Activated T-helper 2 cell treated with anti-CD3 and anti-CD28 coated beads, Interferon-gamma antibody, Interleukin-2, Interleukin-4, amounts not matched to agents 10 μg/mL and 5 μg/mL and 100 μg/mL, durations not matched to agents 14 hours and 24 hours and 36 hours (primary cell): Measurements from ENCODE around the gene CASZ1. TPM values are rescaled to one million over a fixed set of nuclear protein-coding genes. Genes with fewer than 3 reads are reported as not detected.

Source experiments
- DNase-seq: peaks from one replicate; pipeline ENCODE4 v3.0.0; 2021; ENCODE audit warnings: low spot score
- H3K27ac Mint-ChIP-seq: one replicate; pipeline ENCODE4 v1.8.0; 2021; ENCODE audit warnings: mixed read lengths
- H3K27me3 Mint-ChIP-seq: one replicate; pipeline ENCODE4 v1.8.0; 2021; ENCODE audit warnings: low read depth, mixed read lengths
- H3K36me3 Mint-ChIP-seq: one replicate; pipeline ENCODE4 v1.8.0; 2021; ENCODE audit warnings: low read depth, mixed read lengths
- H3K4me1 Mint-ChIP-seq: one replicate; pipeline ENCODE4 v1.8.0; 2021; ENCODE audit warnings: low read depth, mixed read lengths
- H3K4me3 Mint-ChIP-seq: one replicate; pipeline ENCODE4 v1.8.0; 2021; ENCODE audit warnings: low read depth, mild to moderate bottlenecking, moderate library complexity, mixed read lengths
- H3K9me3 Mint-ChIP-seq: one replicate; pipeline ENCODE4 v1.8.0; 2021; ENCODE audit warnings: mixed read lengths
- intact Hi-C: fragments of 100-400 bp; cut with micrococcal nuclease; formaldehyde crosslinking; loops from one replicate; pipeline ENCODE4 v1.15.1; 2023
- total RNA-seq: library from RNA; stranded (reverse); gene quantifications from 2 replicates; pipeline ENCODE4 v1.2.3, GENCODE V29; 2022

CASZ1 gene
- total RNA-seq, 1 donor from 2014 or later: 9.9 TPM

DNA sequence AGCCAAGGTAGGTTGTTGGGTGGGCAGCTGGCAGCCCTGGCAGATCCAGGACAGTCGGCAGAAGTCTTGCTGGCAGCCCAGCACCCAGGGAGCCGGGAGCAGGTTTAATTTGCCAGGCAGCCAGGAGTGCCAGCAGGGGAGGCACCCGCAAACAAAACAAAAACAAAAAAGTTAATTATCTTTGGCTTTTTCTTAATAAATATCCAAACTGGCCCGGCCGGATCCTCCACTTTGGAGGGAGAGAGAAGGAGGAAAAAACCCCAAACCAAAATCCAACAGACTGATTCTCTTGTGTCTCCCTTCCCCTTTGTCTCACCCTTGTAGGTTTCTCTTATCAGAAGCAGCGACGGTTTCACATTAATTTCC, 97.0 kb downstream of the CASZ1 start:
- H3K27ac Mint-ChIP-seq: no peak overlapping the region
- intact Hi-C loops: loop anchor here (10.0 kb wide), 1 partner anchor 875 kb away; the partner anchor contains the start of gene CLSTN1
- DNase-seq: no peak
- H3K4me1 Mint-ChIP-seq: peaks cover 14% of the 10 kb centered on the region
- no peaks in the 10 kb centered on the region for H3K36me3 Mint-ChIP-seq
- no peaks in the 10 kb centered on the region for H3K9me3 Mint-ChIP-seq
- no peak overlapping the region for H3K4me3 Mint-ChIP-seq
- peaks cover 22% of the 10 kb centered on the region for H3K27me3 Mint-ChIP-seq

GRCh38 chr1:10698726-10699469, 97.5 kb downstream of the CASZ1 start:
- Mint-ChIP-seq H3K9me3 (no peaks in the 10 kb centered on the region), H3K4me3 (no peak overlapping the region), H3K4me1 (peaks cover 14% of the 10 kb centered on the region), H3K36me3 (no peaks in the 10 kb centered on the region), H3K27me3 (peaks cover 19% of the 10 kb centered on the region), H3K27ac (no peak overlapping the region)
- intact Hi-C loops: loop anchor here (10.0 kb wide), 1 partner anchor 874 kb away; the partner anchor contains the start of gene CLSTN1
- no peak for DNase-seq

DNA sequence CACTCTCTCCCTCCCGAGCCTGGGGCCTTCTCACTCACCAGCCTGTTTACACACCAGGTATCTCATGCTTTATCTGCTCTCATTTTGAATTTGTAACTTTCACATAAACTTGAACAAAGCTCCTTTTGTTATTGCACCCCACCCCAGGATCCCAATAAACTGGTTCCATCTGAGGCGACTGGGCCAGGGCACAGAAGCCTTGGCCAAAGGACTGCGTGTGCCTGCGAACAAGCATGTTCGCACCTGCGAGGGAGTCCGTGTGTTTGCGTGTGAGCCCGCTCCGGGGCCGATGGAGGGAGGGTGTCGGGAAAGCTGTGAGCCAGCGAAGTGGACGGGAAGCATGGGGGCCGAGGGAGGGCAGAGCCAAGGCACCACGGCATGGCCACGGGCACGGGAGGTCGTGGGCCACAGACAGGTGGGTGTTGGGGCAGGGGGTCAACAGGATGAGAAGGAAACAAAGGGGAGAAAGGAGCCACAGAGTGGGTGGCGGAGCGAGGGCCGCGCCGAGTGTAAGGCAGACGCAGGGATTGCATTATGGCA, 98.8 kb downstream of the CASZ1 start:
- Mint-ChIP-seq H3K27me3 (peaks cover 17% of the 10 kb centered on the region), H3K4me1 (peaks cover 21% of the 10 kb centered on the region), H3K4me3 (no peak overlapping the region), H3K9me3 (no peaks in the 10 kb centered on the region), H3K36me3 (no peaks in the 10 kb centered on the region), H3K27ac (no peak overlapping the region)
- no peak for DNase-seq
- intact Hi-C loops: loop anchor here (10.0 kb wide), 1 partner anchor 873 kb away; the partner anchor contains the start of gene CLSTN1

- Mint-ChIP-seq H3K4me3 (no peak overlapping the region), H3K9me3 (no peaks in the 10 kb centered on the region), H3K4me1 (peaks cover 26% of the 10 kb centered on the region), H3K36me3 (no peaks in the 10 kb centered on the region), H3K27me3 (peaks cover 17% of the 10 kb centered on the region), H3K27ac (no peak overlapping the region)
- intact Hi-C loops: loop anchor here (10.0 kb wide), 1 partner anchor 872 kb away; the partner anchor contains the start of gene CLSTN1
- DNase-seq: no peak
These were observed 99.5 kb downstream of the CASZ1 start for GRCh38 chr1:10696977-10697376.

- intact Hi-C loops: loop anchor here (5.0 to 10.0 kb wide), 3 partner anchors 97 to 870 kb away; partner anchors contain the start of gene CLSTN1
- no peaks in the 10 kb centered on the region for H3K9me3 Mint-ChIP-seq
- H3K27me3 Mint-ChIP-seq: peaks cover 15% of the 10 kb centered on the region
- H3K36me3 Mint-ChIP-seq: no peaks in the 10 kb centered on the region
- no peak overlapping the region for H3K27ac Mint-ChIP-seq
- peak overlapping the region; percentile 71 for H3K4me3 Mint-ChIP-seq
- peak; percentile 76 for DNase-seq
- peaks cover 31% of the 10 kb centered on the region for H3K4me1 Mint-ChIP-seq
These were observed 101.5 kb downstream of the CASZ1 start for GRCh38 chr1:10694633-10695627.

DNA sequence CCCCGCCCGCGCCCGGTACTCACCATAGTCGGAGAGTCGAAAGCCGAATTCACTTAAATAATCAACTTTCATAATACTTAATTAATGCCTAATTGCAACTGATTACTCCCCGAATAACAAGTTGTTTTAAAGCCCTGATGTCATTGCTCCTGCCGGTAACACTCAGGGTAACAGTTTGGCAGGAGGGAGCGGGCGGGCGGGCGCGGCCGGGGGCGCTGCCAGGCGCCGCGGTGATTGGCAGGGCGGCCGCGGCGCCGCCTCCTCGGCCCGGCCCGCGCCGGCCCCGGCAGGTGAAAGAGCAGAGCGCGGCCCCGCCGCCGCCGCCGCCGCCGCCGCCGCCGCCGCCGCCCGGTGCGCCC, 102.2 kb downstream of the CASZ1 start:
- Mint-ChIP-seq H3K4me1 (peaks cover 31% of the 10 kb centered on the region), H3K27ac (peak overlapping the region; percentile 67), H3K9me3 (no peaks in the 10 kb centered on the region), H3K4me3 (peak overlapping the region; percentile 78), H3K27me3 (peaks cover 11% of the 10 kb centered on the region), H3K36me3 (no peaks in the 10 kb centered on the region)
- intact Hi-C loops: loop anchor here (5.0 to 10.0 kb wide), 3 partner anchors 98 to 869 kb away; partner anchors contain the start of gene CLSTN1
- no peak for DNase-seq

DNA sequence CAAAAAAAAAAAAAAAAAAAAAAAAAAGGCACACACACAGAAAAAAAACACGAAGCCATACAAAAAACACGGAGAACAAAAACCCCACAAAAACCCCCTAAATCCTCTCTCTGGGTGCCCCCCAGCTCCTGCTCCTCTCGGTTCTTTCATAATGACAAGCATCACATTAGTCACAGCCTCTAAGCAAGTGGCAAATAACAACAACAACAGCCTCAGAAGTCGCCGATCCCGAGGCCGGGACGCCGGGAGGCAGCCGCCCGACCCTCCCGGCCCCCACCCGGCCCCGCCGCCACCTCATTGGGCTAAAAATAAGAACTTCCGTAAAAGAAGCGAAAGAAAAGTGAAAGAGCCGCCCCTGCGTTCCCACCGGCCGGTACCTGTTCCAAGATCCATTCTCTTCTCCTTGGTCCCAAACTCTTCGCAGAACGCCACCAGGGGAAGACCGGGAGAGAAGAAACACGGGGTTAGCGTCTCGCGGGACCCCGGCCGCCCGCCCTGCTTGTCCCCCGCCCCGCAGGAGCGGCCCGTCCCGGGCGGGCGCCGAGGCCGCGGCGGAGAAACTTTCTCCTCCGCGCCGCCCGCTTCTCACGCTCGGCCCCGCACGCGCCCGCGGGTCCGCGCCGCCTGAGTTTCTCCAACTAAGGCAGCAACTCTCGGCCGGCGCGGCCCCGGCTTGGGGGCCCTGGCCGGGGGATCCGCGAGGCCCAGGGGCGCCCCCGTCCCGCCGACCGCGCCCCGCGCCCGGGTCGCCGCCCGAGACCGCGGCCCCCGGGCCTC, 102.8 kb downstream of the CASZ1 start:
- DNase-seq: peak; percentile 33
- H3K36me3 Mint-ChIP-seq: no peaks in the 10 kb centered on the region
- peak overlapping the region; percentile 84 for H3K4me3 Mint-ChIP-seq
- peaks cover 31% of the 10 kb centered on the region for H3K4me1 Mint-ChIP-seq
- peak overlapping the region; percentile 67 for H3K27ac Mint-ChIP-seq
- intact Hi-C loops: loop anchor here (2.0 to 10.0 kb wide), 5 partner anchors 99 to 869 kb away; partner anchors contain the start of gene CLSTN1
- H3K9me3 Mint-ChIP-seq: no peaks in the 10 kb centered on the region
- peaks cover 11% of the 10 kb centered on the region for H3K27me3 Mint-ChIP-seq

DNA sequence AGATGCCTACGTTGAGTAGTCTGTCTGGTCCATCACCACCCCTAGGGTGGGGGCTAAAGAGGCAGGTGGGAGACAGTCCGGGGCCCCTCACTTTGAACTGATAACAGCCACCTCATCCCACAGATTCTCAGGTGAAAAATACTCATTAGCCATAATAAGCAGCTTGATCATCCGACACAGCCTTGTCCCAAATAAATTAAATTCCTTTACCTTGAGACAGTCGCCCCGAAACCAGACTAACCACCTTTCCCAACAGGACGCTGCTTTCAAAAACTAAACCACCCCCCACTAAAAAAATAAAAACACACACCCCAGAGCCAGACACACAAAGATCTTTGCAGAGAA, 103.3 kb downstream of the CASZ1 start:
- intact Hi-C loops: loop anchor here (2.0 to 10.0 kb wide), 5 partner anchors 99 to 868 kb away; partner anchors contain the start of gene CLSTN1
- Mint-ChIP-seq H3K36me3 (no peaks in the 10 kb centered on the region), H3K9me3 (no peaks in the 10 kb centered on the region), H3K4me3 (peak overlapping the region; percentile 84), H3K27me3 (peaks cover 11% of the 10 kb centered on the region), H3K4me1 (peaks cover 31% of the 10 kb centered on the region), H3K27ac (peak overlapping the region; percentile 31)
- DNase-seq: no peak

DNA sequence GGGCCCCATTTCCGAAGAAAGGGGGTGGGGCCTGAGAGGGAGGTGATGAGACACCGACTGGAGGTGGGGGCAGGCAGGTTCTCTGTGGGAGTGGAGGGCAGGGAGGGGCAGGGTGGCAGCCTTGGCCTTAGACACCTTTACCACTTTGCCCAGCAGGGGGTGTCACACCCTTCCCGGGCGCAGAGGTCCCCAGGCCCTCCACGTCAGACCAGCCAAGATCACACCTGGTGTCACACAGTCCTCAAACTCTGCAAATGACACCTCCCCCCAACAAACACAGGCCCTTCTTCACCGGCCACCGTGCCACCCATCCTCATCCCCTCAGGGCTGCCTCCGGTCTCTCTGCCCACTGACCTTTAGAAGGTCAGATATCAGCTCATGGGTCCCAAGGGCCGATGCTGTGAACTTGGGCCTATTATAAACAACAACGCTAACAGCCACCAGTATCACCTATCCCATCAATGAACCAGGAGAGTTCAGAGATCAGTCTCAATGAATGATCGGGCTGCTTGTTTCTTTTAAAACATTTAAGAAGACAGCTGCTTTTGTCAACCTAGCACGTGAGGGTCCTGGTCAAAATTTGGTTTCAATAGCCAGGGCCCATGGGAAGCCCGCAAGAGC, 103.9 kb downstream of the CASZ1 start:
- intact Hi-C loops: loop anchor here (2.0 to 10.0 kb wide), 5 partner anchors 100 to 868 kb away; partner anchors contain the start of gene CLSTN1
- peak; percentile 49 for DNase-seq
- Mint-ChIP-seq H3K4me1 (peaks cover 29% of the 10 kb centered on the region), H3K27ac (no peak overlapping the region), H3K4me3 (peak overlapping the region; percentile 84), H3K36me3 (no peaks in the 10 kb centered on the region), H3K9me3 (no peaks in the 10 kb centered on the region), H3K27me3 (peaks cover 7% of the 10 kb centered on the region)

- no peak for DNase-seq
- H3K4me3 Mint-ChIP-seq: no peak overlapping the region
- peaks cover 7% of the 10 kb centered on the region for H3K27me3 Mint-ChIP-seq
- peaks cover 21% of the 10 kb centered on the region for H3K4me1 Mint-ChIP-seq
- no peak overlapping the region for H3K27ac Mint-ChIP-seq
- no peaks in the 10 kb centered on the region for H3K9me3 Mint-ChIP-seq
- no peaks in the 10 kb centered on the region for H3K36me3 Mint-ChIP-seq
- intact Hi-C loops: loop anchor here (2.0 to 10.0 kb wide), 5 partner anchors 101 to 867 kb away; partner anchors contain the start of gene CLSTN1
These were observed 104.7 kb downstream of the CASZ1 start for GRCh38 chr1:10691740-10692125.

DNA sequence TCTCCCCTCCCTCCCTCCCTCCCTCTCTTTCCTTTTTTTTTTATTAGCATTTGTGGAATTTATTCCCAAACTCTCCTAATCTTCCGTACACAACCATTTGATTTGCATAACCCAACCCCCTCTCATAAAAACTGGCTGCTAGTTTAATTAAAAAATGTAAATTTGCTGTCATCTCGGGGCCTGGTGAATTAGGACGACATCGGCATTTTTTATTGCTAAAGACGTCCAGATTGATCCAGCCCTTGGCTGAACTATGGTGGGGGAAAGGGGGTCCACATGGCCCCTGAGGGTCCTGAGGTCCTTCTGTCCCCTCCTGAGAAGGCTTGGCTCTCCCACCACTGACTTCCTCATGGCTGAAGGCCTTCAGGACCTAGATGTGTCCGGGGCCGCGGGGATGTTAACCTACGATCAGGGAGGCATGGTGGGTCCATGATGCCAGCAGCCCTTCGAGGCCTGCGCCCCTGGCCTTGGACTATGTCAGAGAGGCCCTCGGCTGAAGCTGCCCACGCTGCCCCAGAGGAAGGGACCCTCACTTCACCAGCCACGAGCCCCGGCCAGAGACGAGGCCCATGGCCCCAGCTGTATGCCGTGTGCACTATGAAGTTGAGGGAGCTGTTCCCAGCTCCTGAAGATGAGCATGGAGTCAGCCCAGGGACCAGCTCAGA, 105.2 kb downstream of the CASZ1 start:
- intact Hi-C loops: loop anchor here (5.0 to 10.0 kb wide), 3 partner anchors 101 to 866 kb away; partner anchors contain the start of gene CLSTN1
- H3K27ac Mint-ChIP-seq: no peak overlapping the region
- peaks cover 18% of the 10 kb centered on the region for H3K4me1 Mint-ChIP-seq
- DNase-seq: no peak
- H3K9me3 Mint-ChIP-seq: no peaks in the 10 kb centered on the region
- no peak overlapping the region for H3K4me3 Mint-ChIP-seq
- peaks cover 7% of the 10 kb centered on the region for H3K27me3 Mint-ChIP-seq
- H3K36me3 Mint-ChIP-seq: no peaks in the 10 kb centered on the region
